GM10847 (cell line): ENCODE results near the gene RPP25.

Experiments used
- POLR2A ChIP-seq: IDR thresholded peaks from 2 replicates; pipeline ENCODE4 v1.6.1; 2011; ENCODE audit not compliant: insufficient read length; ENCODE audit errors: extremely low read depth

Gene RPP25

DNA sequence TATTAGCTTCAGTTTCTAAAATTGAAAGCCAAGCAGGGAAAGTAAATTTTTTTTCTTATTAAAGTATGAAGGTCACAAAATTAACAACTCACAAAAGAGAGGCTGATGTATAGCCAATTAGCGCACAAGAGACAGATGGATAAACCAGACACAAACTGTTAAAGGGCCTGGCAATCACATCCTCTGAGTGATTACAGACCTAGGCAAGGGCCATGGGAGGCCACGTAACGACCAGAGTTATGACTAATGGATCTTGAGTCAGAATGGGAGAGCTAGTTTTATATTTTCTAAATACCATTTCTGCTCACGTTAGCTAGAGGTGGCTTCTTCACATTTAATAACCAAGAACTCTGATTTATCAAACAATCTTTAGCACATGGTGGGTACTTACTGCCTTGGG is 21.0 kb upstream of the RPP25 start:
- no peak for TF ChIP-seq POLR2A

DNA sequence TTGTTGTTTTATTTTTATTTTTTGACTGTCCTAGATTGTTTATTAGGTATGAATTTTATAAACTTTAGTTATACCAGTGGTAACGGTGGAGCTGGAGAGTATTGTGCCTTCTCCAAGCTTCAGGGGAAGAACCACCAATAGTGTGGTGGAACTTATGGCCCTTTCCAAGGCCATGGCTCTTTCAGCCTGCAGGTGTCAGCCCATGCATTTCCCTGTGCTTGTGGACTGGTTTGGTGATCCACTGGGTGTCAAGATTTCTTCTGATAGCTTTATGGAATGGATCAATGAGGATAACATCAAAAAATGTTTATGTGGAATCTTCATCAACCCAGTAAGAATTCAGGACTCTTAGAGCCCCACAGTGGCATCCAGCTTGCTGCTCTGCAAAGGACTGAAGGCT is 19.6 kb upstream of the RPP25 start:
- TF ChIP-seq POLR2A = no peak

DNA sequence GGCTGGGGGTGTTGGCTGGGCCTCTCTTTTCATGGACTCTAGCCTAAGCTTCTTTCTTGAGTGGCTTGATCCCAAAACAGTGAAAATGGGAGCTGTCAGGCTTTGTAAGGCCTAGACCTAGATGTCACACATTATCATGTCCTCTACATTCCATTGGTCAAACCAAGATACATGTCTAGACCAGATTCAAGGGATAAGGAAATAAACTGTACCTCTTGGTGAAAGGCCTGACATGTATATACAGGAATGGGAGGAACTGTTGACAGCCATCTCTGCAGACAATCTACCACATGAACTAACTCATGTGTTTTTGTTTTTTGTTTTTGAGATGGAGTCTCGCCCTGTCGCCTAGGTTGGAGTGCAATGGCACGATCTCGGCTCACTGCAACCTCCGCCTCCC is 11.1 kb upstream of the RPP25 start:
- TF ChIP-seq POLR2A = no peak

DNA sequence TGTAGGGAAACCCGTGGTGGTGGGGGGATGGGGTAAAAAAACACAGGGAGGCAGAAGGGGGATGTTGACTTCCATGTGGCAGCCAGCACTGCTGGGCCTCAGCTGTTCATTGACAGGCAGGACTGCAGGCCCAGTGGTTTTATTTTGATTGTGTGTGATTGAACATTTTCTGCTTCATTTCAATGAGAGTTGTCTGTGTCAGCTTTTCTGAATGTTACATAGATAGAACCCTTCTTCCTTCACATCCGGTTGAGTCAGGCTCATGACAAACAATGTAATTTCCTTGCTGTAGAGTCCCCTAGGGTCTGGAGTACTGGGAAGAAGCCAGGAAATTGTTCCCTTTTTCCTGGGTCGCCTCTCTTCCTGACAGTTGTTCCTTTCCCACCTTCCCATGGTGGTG is 8.2 kb upstream of the RPP25 start:
- no peak for TF ChIP-seq POLR2A

DNA sequence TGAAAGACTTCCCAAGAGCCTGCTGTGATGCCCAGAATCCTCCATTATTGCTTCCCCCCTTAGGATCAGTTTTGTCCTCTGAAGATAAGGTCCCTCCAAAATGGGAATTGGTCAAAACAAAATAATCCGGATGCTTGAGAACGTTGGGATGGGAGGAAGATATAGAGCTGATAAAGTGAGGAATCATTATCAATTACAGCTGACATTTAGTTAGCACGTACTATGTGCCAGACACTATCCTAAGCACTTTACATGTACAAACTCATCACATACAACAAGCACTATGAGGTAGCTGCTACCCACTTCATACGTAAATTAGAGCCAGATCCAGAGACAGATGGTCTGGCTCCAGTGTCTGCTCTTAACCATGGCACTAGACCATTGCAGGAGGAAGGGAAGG is 6.6 kb upstream of the RPP25 start:
- no peak for TF ChIP-seq POLR2A

DNA sequence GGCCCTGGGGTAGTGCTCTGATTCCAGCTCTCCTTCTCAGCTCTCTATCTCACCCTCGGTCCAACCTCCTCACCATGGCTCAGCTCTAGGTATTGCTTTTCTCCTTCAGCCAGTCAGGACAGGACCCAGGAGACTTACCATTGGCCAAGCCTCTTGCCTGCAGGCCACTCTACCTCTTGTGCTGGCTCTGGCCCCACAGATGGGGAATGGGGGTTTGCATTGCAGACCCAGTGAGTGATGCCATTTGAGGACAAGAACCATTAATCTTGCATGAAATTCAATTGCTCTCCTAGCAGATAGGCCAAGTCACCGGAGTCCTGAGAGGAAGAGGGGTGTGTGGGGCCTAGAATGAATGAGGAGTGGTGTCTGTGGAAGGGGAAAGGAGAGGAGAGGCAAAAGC is 6.1 kb upstream of the RPP25 start:
- no peak for TF ChIP-seq POLR2A

DNA sequence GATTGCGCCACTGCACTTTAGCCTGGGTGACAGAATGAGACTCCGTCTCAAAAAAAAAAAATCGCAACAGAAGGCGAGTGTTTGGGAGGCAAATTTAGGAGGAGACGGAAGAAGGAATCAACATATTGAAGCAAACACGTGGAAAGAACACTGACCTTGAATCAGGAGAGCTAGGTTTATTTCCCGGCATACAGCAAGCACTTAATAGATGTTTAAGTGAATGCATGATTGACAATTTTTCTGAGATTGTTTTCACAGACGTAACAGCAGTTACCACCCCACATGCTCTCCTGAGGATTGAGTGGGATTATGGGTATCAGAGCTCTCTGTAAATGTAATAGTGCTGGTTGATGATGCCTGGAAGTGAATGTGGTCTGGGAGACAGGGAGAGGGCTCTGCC is 5.6 kb upstream of the RPP25 start:
- no peak for TF ChIP-seq POLR2A

DNA sequence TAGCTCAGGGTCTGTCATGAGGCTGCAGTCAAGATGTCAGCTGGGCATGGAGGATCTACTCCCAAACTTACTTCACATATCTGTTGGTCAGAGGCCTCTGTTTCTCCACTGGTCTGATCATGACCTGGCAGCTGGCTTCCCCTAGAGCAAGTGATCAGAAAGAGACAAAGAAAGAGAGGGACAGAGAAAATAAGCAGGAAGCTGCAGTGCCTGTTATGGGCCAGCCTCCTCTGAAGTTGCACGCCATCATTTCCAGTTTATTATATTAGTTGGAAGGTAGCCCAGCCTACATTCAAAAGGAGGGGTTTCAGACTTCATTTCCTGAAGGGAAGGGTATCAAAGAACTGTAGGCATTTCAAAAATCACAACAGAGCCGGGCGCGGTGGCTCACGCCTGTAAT is 5.0 kb upstream of the RPP25 start:
- no peak for TF ChIP-seq POLR2A

DNA sequence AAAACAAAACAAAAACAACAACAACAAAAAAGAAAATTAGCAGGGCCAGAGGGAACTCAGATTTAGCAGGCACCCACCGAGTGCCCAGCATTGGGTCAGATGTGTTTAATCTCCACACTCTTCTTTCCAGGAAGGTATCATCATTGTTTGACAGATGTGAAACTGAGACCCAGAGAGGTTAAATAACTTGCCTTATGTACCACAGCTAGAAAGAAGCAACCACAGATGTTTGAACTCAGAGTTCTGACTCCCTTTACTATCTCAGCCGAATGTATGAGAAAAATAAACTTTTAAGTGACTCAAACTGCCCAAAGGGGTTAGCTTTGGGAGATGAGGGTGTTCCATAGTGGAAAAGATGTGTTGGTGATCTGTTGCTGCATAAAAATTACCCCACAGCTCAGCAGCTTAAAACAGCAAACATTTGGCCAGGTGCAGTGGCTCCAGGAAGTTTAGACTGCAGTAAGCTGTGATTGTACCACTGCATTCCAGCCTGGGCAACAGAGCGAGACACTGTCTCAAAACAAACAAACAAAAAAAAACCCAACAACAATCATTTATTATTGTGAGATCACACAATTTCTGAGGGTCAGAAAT is 4.5 kb upstream of the RPP25 start:
- TF ChIP-seq POLR2A = no peak

DNA sequence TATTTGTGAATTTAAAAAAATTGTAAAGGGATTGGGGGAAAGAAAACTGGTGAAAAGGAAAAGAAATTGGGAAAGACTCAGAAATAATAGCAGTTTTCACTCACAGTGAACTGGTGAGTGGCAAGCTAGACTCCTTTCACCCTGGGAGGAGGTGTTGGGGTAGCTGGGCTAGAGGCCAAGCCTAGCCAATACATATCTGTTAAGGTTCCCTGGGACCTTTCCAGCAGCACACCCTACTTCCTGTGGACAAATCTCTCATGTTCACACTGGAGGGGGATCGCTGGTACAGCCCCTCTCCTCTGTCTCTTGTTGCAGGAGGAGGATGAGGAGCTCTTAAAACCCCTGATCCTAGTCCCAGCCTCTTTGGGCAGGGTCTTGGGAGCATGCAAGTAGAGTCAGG is 3.7 kb upstream of the RPP25 start:
- no peak for TF ChIP-seq POLR2A

DNA sequence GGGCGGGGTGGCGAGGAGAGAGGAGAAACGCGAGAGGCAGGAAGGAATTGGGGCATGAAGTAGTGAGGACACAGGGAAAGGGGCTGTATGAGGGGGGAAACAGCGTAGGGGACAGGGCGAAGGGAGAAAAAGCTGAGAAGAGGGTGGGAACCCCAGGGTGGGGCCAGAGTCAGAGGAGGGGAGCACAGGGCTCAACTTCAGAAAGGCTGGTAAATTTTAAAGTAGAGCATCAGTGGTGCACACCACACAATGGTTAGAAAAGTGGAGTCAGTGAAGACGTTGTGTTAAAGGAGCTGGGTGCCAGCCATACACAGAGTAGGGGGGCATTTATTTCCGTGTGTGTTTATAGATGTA is 3.0 kb upstream of the RPP25 start:
- TF ChIP-seq POLR2A = no peak

DNA sequence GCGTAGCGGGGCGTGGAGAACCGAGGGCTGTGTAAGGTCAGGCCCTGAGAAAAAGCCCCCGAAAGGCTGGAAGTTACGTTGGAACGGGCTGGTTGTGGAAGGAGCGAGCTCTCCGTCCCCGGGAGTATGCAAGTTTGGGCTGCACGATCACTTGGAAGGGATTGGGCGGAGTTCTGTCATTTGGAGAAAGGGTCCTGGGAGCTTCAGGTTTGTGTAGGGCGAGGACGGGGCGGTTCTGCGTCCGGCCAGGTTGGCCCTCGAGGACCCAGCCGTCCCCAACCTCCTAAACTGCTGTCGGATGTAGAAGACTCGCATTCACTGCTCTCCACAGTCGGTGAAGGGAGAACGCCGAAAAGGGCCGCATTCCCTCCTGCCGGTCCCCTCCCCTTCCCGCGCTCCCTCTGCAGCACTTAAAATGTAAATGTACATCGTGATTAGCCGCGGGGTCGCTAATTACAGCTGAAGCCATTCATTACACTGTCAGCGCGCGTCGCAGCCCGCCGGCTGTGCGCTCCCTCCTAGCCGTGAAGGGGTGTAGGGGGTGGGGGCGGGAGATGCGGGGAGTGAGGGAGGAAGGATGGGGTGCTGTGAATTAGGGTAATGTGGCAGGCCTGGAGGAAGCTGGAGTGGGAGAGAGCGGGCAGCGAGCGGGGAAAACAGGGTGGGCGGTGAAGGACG is 2.5 kb upstream of the RPP25 start:
- no peak for TF ChIP-seq POLR2A

DNA sequence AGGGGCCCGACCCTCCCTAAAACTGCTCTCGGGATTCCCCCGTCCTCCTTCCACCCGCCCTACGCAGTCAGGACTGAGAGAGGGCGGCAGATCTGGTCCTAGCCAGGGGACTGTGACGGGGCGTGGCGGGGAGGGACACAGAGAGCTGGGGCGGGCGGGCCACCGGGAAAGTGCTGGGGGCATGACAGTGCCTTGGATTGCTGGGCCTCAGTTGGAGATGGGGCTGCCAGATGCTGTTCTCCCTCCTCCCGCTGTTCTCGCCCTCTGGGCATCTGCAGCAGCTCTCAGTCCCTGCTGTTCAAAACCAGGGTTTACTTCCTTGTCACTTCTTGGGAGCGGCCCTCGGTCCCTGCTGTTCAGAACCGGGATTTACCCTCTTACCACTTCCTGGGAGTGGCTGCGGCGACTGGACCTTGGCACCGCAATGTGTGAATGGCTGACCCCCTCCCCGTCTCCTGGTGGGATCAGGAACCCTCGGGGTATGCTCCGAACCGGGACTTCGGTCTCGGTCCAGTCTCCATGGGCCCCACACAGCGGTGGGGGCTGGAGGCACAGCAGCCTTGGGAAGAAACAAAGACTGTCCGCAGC is 1.8 kb upstream of the RPP25 start:
- no peak for TF ChIP-seq POLR2A

DNA sequence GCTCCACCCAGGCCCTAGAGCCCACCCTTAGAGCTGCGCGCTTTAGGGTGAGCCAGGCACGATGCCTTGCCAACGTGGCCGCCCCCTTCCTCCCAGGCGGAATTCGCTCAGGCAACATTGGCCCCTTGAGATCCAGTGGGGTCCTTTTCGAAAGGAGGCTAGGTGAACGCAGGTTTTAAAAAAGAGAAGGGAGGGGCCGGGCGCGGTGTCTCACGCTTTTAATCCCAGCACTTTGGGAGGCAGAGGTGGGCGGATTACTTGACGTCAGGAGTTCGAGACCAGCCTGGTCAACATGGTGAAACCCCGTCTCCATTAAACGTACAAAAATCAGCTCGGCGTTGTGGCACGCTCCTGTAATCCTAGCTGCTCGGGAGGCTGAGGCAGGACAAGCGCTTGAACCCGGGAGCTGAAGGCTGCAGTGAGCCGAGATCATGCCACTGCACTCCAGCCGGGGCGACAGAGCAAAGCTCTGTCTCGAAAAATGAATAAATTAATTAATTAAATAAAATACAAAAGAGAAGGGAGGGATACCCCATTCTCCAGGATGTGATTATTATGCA is 984 bp upstream of the RPP25 start:
- TF ChIP-seq POLR2A = no peak

DNA sequence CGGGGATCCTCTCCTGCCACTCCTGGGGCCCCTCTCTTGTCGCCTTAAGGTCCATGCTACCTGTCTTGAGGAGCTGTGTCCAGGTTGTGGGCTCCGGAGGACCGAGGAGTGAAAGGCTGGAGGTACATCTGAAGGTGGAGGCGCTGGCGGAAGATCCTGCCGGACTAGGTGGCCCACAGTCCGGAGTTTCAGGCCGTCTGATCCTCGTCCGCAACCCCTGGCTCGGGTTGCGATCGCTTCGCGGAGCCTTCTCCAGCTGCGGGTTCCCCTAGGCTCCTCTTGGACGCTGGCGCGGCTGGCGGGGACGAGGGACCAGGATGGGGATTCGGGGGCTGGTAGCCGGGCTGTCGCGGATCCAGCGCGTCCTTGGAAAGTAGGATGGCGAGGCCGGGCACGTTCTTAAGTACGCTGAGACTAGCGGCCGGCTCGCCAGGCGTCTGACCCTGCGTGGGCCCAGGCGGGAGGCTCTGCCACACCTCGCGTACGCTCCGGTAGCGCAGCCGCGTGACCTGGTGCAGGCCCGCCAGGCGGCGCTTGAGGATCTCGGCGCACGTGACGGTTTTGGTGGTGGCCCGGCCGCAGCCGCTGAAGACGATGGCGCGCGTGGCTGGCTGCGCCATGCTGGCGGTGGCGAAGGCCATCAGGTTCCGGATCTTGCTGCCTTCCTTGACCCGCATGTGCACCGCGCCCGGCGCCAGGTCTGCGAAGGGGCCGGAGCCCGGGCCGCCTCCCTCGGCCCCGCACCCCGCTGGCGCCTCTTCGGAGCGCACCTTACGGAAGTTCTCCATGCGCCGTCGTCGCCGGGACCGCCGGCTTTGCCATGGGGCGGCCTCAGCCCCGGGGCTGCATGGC is 550 bp downstream of the RPP25 start:
- TF ChIP-seq POLR2A = no peak

DNA sequence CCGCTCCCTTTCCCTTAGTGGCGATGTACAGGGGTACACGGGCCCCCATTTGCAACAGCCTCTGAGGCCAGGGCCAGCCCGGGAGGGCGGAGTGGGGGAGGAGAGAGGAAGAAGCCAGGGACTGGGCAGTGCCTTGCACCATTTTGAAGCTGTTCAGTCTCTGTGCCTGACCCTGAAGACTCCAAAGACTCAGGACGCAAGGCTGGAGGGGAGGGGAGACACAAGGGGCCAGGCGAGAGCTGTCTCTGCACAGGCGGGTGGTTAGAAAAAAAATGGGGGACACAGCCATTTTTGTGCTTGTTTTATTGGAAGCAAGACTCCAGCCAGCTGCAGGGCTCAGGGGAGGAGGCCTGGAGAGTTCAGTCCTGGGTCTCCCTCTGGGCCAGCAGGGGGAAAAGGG is 1.6 kb downstream of the RPP25 start:
- TF ChIP-seq POLR2A = no peak
